Activated CD4-positive, alpha-beta T cell treated with anti-CD3 and anti-CD28 coated beads, Interleukin-2, amount 10 ng/mL, durations not matched to agents 24 days and 14 days (primary cell): ENCODE results near the gene FAM20A. TPM values are rescaled to one million over a fixed set of nuclear protein-coding genes. Genes with fewer than 3 reads are reported as not detected.
"Not testable (repeated sequence)": the region's sequence is repeated elsewhere in the genome, so short reads cannot be mapped to it uniquely, and the experiment has no call there.

Experiments used
- DNase-seq: peaks from one replicate; pipeline ENCODE4 v3.0.0; 2022
- H3K27ac Mint-ChIP-seq: one replicate; pipeline ENCODE4 v1.8.0; 2022; ENCODE audit warnings: mild to moderate bottlenecking, mixed read lengths
- H3K27me3 Mint-ChIP-seq: one replicate; pipeline ENCODE4 v1.8.0; 2022; ENCODE audit warnings: mixed read lengths
- H3K36me3 Mint-ChIP-seq: one replicate; pipeline ENCODE4 v1.8.0; 2022; ENCODE audit warnings: low read depth, mild to moderate bottlenecking, mixed read lengths
- H3K4me1 Mint-ChIP-seq: one replicate; pipeline ENCODE4 v1.8.0; 2021; ENCODE audit warnings: mixed read lengths
- H3K4me3 Mint-ChIP-seq: one replicate; pipeline ENCODE4 v1.8.0; 2022; ENCODE audit warnings: mild to moderate bottlenecking, moderate library complexity, mixed read lengths
- H3K9me3 Mint-ChIP-seq: one replicate; pipeline ENCODE4 v1.8.0; 2021; ENCODE audit warnings: mixed read lengths
- intact Hi-C: fragments of 100-400 bp; cut with micrococcal nuclease; formaldehyde crosslinking; loops from one replicate; pipeline ENCODE4 v1.15.1; 2023
- total RNA-seq: library from RNA; stranded (reverse); gene quantifications from 2 replicates; pipeline ENCODE4 v1.2.3, GENCODE V29; 2022

Gene FAM20A
- total RNA-seq, 1 donor from 2014 or later: not detected

DNA sequence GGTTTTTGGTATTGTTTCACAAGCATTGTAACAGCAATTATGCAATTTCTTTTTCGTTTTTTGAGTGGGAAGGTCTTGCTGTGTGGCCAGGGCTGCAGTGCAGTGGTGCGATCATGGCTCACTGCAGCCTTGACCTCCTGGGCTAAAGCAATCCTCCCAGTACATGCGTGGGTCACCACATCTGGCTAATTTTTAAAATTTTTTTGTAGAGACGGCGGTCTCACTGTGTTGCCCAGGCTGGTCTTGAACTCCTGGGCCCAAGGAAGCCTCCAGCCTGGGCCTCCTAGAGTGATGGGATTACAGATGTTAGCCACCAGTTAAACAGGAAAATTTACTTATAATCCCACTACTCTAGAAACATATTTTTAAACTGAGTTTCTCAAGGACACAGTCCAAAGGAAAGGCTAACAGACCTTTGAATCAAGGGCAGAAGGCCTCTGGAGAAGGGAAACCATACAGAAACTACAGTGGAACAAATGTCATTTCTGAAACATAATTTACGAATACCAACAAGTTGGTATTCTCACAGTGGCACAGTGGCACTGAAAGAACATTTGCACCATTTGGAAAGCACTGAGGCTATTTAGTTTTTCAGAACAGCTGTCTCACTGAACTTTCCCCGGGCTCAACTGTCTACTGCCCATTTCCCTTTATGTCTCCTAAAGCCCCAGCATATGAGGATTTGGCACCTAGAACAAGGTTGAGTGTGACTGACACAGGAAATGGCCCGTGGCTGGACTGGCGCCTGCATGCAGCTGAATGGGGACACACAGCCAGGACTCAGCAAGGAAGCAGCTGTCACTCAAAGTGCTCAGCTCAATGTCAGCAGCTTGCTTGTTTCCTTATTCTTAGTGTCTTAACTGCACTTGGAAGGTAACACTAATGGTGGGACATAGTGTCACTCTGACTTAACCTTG is 91.8 kb downstream of the FAM20A start:
- H3K4me3 Mint-ChIP-seq: peak overlapping the region; percentile 51
- peak; percentile 71 for DNase-seq
- intact Hi-C loops: loop anchor here (5.0 to 10.0 kb wide), 4 partner anchors 217 to 815 kb away; partner anchors contain the start of genes ABCA5, AMZ2, ARSG and SLC16A6

DNA sequence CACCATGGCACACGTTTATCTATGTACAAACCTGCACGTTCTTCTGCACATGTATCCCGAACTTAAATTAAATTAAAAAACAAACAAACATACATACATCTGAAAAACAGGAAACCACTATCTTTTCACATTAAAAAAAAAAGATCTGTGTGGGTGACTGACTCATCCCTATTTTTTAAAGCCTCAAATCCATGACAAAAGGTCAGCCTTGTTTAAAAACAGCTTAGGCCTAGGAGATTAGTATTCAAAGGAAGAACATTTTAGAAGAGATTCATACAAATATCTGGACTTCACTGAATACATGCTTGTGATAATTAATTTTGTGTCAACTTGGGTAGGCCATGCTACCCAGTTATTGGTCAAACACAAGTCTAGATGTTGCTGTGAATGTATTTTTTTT is 93.6 kb downstream of the FAM20A start:
- DNase-seq: no peak
- peak overlapping the region; percentile 8 for H3K4me3 Mint-ChIP-seq
- H3K36me3 Mint-ChIP-seq: peaks cover 2% of the 10 kb centered on the region
- peak overlapping the region; percentile 51 for H3K27ac Mint-ChIP-seq
- H3K27me3 Mint-ChIP-seq: no peaks in the 10 kb centered on the region
- intact Hi-C loops: loop anchor here (2.0 kb wide), 1 partner anchor 47 kb away; no protein-coding TSS in a partner anchor
- H3K9me3 Mint-ChIP-seq: no peaks in the 10 kb centered on the region
- peaks cover 35% of the 10 kb centered on the region for H3K4me1 Mint-ChIP-seq

More for the DNA sequence above, 91.8 kb downstream of the FAM20A start:
- H3K36me3 Mint-ChIP-seq: peaks cover 11% of the 10 kb centered on the region
- H3K4me1 Mint-ChIP-seq: peaks cover 47% of the 10 kb centered on the region
- H3K27me3 Mint-ChIP-seq: no peaks in the 10 kb centered on the region
- no peaks in the 10 kb centered on the region for H3K9me3 Mint-ChIP-seq
- peak overlapping the region; percentile 30 for H3K27ac Mint-ChIP-seq

DNA sequence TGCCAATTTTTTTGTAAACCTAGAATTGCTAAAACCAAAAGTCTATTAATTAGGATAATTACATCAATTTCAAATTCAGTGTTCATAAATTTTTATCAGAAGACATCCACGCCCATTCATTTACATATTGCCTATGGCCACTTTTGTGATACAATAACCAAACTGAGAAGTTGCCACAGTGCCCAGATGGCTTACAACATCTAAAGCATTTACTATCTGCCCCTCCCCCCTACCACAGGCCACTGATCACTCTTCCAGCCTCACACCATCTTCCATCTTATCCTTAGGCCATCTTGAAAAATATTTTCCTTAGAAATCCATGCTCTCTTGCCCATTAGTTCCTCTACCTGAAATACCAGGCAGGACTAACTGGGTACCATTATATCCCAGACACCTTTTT is 95.2 kb downstream of the FAM20A start:
- intact Hi-C loops: loop anchor here (2.0 kb wide), 1 partner anchor 45 kb away; no protein-coding TSS in a partner anchor
- DNase-seq: no peak
- Mint-ChIP-seq H3K36me3 (peaks cover 4% of the 10 kb centered on the region), H3K27ac (no peak overlapping the region), H3K4me3 (no peak overlapping the region), H3K4me1 (peaks cover 33% of the 10 kb centered on the region), H3K27me3 (no peaks in the 10 kb centered on the region), H3K9me3 (no peaks in the 10 kb centered on the region)

DNA sequence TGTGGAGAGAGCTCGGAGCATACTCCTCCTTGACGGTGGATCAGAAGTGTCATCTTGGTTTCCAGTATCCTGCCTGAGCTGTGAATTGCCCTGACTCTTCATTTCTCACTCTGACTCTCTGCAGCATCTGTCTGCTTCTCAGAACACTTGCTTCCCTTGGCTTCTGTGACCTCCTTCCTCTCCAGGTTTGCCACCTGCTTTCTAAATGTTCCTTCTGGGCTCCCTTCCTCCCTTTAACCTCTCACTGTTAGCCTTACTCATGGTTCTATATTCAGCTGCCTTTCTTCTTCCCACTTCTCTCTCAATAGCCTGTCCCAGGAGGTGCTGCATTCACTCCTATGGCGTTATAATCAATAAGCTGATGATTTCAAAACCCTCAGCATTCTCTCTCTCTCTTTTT is 100.1 kb downstream of the FAM20A start:
- Mint-ChIP-seq H3K27me3 (no peaks in the 10 kb centered on the region), H3K4me1 (peaks cover 30% of the 10 kb centered on the region), H3K9me3 (peaks cover 3% of the 10 kb centered on the region), H3K4me3 (peak overlapping the region; percentile 1), H3K36me3 (peaks cover 2% of the 10 kb centered on the region), H3K27ac (no peak overlapping the region)
- DNase-seq: no peak
- intact Hi-C loops: no loop called here

DNA sequence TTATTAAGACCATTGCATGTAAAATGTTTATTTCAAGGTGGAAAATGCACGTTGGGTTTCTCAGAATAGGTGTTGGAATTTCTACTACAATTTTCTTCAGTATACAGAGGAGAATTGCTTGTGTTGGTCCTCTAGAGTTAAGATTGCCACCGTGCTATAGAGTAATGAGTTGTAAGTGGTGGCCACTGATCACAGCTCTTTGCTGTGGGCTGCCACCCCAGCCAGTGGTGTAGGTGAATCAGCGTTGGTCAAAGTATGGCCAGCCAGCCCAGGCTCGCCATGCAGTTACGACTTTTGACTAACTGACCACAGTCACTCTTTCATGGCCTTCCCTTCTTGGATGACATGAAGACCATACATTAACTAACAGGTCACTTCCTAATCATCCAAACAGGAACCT is 101.6 kb downstream of the FAM20A start:
- Mint-ChIP-seq H3K27ac (no peak overlapping the region), H3K27me3 (no peaks in the 10 kb centered on the region), H3K9me3 (peaks cover 3% of the 10 kb centered on the region), H3K4me1 (peaks cover 31% of the 10 kb centered on the region), H3K4me3 (no peak overlapping the region), H3K36me3 (peaks cover 2% of the 10 kb centered on the region)
- DNase-seq: no peak
- intact Hi-C loops: no loop called here

DNA sequence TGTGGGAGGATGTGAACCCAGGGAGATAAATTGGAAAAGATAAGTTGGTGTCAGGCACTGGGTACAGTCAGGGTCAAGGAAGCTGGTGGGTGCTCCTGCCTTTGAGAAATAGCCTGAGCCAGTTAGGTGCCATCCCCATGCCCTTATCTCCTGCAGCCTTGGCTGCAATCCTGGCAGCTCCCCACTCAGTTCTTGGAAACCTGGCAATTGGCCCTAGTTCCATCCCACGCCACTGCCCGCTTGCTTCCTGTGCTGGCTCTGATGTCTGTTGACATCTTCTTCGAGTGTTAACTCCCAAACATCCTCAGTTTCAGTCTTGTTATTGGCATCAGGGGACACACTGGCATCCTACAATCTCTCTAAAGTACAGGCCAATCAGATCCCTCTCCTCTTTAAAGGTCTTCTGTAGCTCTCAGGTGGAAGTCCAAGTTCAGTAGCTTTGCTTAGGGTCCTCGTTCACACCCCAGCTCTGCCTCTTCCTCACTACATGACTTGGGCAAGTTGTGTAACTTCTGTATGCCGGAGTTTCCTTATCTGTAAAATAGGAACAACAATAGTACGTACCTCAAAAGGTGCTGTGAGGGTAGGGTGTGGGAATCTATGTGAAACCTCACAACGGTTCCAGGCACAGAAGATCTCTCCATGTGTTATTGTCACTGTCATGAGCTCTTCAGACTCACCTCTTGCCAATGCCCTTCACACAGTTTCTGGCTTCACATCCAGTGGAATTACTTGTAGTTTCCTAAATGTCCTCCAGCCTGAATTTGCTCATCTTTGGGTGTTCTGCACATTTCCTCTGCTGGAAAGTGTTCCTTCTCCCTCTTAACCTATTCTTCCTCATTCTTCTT is 102.5 kb downstream of the FAM20A start:
- Mint-ChIP-seq H3K36me3 (peaks cover 2% of the 10 kb centered on the region), H3K4me1 (peaks cover 31% of the 10 kb centered on the region), H3K9me3 (peaks cover 3% of the 10 kb centered on the region), H3K4me3 (peak overlapping the region; percentile 31), H3K27me3 (no peaks in the 10 kb centered on the region), H3K27ac (peak overlapping the region; percentile 73)
- intact Hi-C loops: no loop called here
- no peak for DNase-seq

DNA sequence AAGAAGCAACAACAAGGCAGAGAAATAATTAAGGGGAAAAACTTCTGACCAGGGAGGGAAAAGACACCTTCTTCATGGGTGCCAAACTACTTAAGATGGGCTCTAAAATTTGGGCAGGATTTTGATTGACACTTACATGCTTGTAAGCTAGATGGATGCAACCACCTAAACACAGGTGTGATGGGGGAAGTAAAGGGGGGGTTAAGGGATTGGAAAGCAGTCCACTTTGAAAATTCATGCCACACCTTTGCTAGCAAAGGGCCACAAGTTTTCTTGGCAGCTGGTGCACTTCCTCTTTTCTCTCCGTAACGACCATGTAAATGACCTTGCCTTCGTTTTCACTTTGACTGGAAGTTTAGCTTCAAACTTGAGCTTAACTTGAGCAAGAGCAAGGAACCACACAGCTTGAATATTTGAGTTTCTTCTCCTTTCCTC is 103.3 kb downstream of the FAM20A start:
- Mint-ChIP-seq H3K9me3 (peaks cover 3% of the 10 kb centered on the region), H3K27ac (peak overlapping the region; percentile 73), H3K4me1 (peaks cover 31% of the 10 kb centered on the region), H3K36me3 (peaks cover 2% of the 10 kb centered on the region), H3K27me3 (no peaks in the 10 kb centered on the region), H3K4me3 (peak overlapping the region; percentile 31)
- intact Hi-C loops: no loop called here
- peak; percentile 73 for DNase-seq

DNA sequence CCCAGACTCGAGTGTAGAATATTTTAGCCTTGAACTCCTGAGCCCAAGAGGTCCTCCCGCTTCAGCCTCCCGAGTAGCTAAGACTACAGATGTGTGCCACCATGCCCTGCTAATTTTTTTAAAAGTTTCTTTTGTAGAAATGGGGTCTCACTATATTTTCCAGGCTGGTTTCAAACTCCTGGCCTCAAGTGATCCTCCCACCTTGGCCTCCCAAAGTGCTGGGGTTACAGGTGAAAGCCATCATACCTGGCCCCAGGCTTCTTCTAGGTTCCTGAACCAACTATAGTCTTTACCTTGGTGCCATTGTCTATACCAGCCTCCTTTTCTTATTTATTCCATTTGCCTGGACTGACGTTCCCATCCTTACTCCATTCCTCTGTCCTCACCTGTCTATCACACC is 106.1 kb downstream of the FAM20A start:
- H3K36me3 Mint-ChIP-seq: no peaks in the 10 kb centered on the region
- intact Hi-C loops: no loop called here
- H3K27ac Mint-ChIP-seq: no peak overlapping the region
- no peak for DNase-seq
- peaks cover 8% of the 10 kb centered on the region for H3K9me3 Mint-ChIP-seq
- no peaks in the 10 kb centered on the region for H3K27me3 Mint-ChIP-seq
- peaks cover 29% of the 10 kb centered on the region for H3K4me1 Mint-ChIP-seq
- no peak overlapping the region for H3K4me3 Mint-ChIP-seq

DNA sequence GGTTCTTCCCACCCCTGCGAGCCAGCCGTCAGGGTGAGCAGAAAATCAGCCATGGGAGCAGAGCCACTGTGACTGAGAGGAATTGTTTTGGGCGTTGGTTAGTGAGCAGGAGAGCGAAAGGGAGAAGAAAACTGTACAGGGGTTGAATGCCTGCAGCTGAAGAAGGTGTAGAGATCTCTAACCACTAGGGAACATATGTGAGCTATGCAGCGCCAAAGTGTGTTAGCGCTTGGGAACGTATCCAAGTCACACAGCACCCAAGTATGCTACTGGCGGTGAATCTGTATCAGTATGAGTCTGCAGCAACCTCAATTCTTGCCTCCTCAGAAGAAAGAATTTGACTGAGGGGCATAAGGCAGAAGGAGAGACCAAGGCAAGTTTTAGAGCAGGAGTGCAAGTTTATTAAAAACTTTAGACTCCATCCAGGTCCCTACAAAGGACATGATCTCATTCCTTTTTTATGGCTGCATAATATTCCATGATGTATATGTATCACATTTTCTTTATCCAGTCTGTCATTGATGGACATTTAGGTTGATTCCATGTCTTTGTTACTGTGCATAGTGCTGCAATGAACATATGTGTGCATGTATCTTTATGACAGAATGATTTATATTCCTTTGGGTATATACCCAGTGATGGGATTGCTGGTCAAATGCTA is 108.6 kb downstream of the FAM20A start:
- H3K27ac Mint-ChIP-seq, DNase-seq, H3K27me3 Mint-ChIP-seq, intact Hi-C loops, H3K4me3 Mint-ChIP-seq, H3K9me3 Mint-ChIP-seq, H3K36me3 Mint-ChIP-seq: not testable (repeated sequence)
- peaks cover 22% of the 10 kb centered on the region for H3K4me1 Mint-ChIP-seq

DNA sequence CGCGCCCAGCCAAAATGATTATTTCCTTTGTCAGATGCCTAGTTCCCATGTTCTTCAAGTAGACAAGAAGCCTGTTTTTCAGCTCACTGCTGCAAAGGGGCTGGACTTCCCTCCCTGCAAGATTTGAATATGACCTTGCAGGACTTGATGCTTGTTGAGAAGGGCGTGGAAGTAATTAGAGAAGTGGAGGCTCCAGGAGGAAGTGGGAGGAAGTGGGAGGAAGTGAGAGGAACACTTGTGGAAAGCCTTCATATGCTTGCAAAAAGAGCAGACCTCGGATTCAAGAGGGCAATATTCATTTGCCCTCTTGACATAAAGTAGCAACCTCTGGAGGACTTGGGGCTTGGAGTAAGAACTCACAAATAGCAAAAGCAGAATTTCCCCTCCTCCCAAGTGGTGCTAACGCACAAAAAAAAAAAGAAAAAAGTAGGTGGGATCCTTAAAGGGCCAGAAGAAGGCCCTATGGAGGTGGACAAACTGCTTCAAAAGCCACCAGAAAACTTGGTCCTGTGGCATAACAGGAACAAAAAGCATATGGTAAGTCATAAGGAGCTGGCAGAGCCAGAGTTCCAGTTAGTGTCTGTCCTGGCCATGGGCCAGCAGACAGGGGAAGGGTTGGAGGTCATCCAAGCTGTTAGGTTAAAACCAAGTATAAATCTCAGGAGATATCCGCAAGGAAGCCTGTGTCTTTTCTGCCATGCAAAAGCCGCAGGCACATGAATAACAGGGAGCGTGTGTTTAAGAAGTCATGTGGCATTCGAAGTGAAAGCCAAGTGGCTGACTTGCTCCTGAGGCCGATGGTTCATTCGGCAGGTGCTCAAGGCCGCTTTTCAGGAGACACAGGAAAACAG is 109.6 kb downstream of the FAM20A start:
- H3K27me3 Mint-ChIP-seq: peaks cover 2% of the 10 kb centered on the region

DNA sequence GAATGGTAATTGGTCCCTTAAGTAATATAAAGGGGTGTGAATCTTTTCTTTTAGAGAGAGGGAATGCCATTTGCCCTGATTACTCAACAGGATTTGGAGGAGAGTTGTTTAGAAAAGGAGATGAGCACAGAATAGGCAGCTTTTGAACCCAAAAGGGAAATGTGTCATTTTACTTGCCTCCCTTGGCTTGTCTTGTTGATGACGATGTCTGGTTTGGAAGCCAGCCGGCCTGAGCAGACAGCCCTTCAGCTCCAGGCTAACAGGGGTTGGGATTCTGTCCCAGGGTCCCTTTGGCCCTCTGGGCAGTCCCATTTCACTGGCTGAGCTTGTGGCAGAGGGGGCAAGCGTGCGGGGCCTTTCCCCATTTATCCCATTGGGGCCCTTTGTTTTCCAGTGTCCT is 111.2 kb downstream of the FAM20A start:
- Mint-ChIP-seq H3K4me1 (peaks cover 27% of the 10 kb centered on the region), H3K27ac (no peak overlapping the region), H3K9me3 (peaks cover 5% of the 10 kb centered on the region), H3K4me3 (no peak overlapping the region), H3K36me3 (no peaks in the 10 kb centered on the region), H3K27me3 (peaks cover 14% of the 10 kb centered on the region)
- intact Hi-C loops: no loop called here
- no peak for DNase-seq

More for the DNA sequence above, 109.6 kb downstream of the FAM20A start:
- no peaks in the 10 kb centered on the region for H3K36me3 Mint-ChIP-seq
- H3K27ac Mint-ChIP-seq: no peak overlapping the region
- H3K4me3 Mint-ChIP-seq: no peak overlapping the region
- peaks cover 5% of the 10 kb centered on the region for H3K9me3 Mint-ChIP-seq
- DNase-seq: no peak
- H3K4me1 Mint-ChIP-seq: peaks cover 24% of the 10 kb centered on the region
- intact Hi-C loops: no loop called here
